H1 (cell line): Measurements from ENCODE around the gene VPS54. TPM values are rescaled to one million over a fixed set of nuclear protein-coding genes. Genes with fewer than 3 reads are reported as not detected.

Experiments
- CREB1 ChIP-seq: IDR thresholded peaks from 2 replicates; pipeline ENCODE4 v1.6.1; 2012; ENCODE audit warnings: inconsistent platforms
- HDAC6 ChIP-seq: IDR thresholded peaks from one replicate; pipeline ENCODE4 v1.7.1; 2012; ENCODE audit warnings: low read depth, mild to moderate bottlenecking, inconsistent platforms, low read length, moderate library complexity
- JUND ChIP-seq: IDR thresholded peaks from 2 replicates; pipeline ENCODE4 v1.6.1; 2011; ENCODE audit warnings: mild to moderate bottlenecking, improper control_type of control experiment, low read length
- SRF ChIP-seq: IDR thresholded peaks from 2 replicates; pipeline ENCODE4 v1.6.1; 2011; ENCODE audit warnings: mild to moderate bottlenecking, low read depth, low read length, moderate library complexity
- polyA plus RNA-seq, 7 experiments: library from polyadenylated mRNA; depleted of rRNA in 3 of 7; stranded (reverse) in 5 of 7; unstranded in 2 of 7; fragments of >200 nt in 5 of 7; fragments of 200-250 nt in 2 of 7; gene quantifications; 1 replicate in 5 of 7; 2 replicates in 1 of 7; 4 replicates in 1 of 7; pipeline versions ENCODE4 v1.2.1 to v1.2.3, GENCODE V29; 2011 to 2013; ENCODE audit warnings: missing spikeins in 2 of 7, mixed read lengths in 2 of 7
- total RNA-seq: library from RNA; stranded (reverse); fragmentation: NEBNext Ultra II Directional; extraction: Animal tissue kit (Norgen Biotek cat#: 25700); gene quantifications from 2 replicates; pipeline ENCODE4 v1.2.1, GENCODE V29; 2021

Gene VPS54
- total and polyA plus RNA-seq, 2 of the 8 experiments (the other 6 are each of a cell fraction or from before 2014, with no cell fraction given) = 3.6 to 13.2 TPM

DNA sequence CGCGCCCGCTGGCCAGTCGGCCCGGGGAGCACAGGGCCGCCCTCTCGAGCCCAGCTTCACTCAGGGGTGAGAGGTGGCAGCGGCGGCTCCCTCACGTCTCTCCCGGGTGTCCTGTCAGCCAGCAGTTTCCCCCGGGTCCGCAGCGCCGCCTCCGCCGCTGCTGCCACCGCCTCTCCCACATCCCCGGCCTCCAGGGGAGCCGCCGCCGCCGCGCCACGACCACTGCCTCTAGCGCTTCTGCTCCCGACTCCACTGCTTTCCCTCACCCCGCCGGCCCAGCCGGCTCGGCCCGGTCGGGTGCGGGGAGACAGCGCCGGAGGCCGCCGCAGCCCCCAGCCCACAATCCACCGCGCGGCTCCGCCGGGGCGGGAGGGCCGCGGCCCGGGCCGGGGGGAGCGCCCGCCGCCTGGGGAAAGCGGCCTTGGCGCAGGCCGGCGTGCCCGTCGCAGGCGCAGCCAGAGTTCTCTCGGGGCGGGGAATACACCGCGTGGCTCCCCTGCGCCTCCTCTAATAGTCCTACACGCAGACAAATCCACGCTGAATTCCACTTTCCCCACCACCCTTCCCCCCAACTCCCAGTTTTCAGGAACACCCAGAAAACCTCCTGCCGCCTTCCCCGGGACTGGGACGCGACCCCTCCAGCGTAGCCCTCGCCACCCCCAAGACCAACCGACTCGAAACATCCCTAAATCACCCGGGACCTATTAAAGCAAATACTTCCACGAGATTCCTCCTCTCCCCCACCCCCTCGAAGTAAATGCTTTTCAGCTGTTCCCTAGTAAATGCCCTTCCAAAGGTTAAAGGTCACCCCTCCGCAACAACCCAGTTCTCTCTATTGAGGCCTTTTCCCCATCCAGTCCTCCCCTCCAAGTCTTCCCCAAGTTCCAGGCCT is at the start of gene VPS54 (continued):
- TF ChIP-seq JUND = no peak
- TF ChIP-seq HDAC6 = no peak
- no peak for TF ChIP-seq SRF
- no peak for TF ChIP-seq CREB1
